OCI-LY3 (cell line): ENCODE measurements around the gene CMSS1.

Experiments
- EZH2phosphoT487 ChIP-seq: fragments of 200-600 bp; shearing (Covaris generic); IDR thresholded peaks from 2 replicates; pipeline ENCODE4 v1.6.1; 2018; ENCODE audit warnings: antibody characterized with exemption, mixed run types, low read depth
- TF ChIP-seq, protein P1 (sequence below): fragments of 200-600, 300-600 bp; sonication (generic); IDR thresholded peaks from 2 replicates; pipeline ENCODE4 v1.5.1; 2014; ENCODE audit warnings: antibody characterized with exemption, low read length, low read depth

DNA sequence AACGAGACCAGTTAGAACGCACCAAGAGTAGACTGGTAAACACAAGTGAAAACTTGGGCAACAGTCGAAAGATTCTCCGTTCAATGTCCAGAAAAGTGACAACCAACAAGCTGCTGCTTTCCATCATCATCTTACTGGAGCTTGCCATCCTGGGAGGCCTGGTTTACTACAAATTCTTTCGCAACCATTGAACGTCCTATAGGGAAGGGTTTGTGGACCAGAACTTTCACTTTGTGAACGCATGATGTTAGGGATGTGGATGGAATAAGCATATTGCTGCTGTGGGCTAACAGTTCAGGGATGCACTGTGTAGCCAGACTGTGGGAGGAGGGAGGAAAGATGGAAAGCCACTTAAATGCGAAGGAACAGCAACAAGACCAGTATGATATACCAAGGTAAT lies 408.2 kb downstream of the CMSS1 start:
- TF ChIP-seq, protein P1, sequence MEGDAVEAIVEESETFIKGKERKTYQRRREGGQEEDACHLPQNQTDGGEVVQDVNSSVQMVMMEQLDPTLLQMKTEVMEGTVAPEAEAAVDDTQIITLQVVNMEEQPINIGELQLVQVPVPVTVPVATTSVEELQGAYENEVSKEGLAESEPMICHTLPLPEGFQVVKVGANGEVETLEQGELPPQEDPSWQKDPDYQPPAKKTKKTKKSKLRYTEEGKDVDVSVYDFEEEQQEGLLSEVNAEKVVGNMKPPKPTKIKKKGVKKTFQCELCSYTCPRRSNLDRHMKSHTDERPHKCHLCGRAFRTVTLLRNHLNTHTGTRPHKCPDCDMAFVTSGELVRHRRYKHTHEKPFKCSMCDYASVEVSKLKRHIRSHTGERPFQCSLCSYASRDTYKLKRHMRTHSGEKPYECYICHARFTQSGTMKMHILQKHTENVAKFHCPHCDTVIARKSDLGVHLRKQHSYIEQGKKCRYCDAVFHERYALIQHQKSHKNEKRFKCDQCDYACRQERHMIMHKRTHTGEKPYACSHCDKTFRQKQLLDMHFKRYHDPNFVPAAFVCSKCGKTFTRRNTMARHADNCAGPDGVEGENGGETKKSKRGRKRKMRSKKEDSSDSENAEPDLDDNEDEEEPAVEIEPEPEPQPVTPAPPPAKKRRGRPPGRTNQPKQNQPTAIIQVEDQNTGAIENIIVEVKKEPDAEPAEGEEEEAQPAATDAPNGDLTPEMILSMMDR = no peak
- TF ChIP-seq EZH2phosphoT487 = no peak
